GM18519 (cell line): ENCODE measurements around the gene MYL6.
A peak's percentile ranks its signal among the peaks of the same experiment; 100 is the strongest.
"Not testable (repeated sequence)": the region's sequence is repeated elsewhere in the genome, so short reads cannot be mapped to it uniquely, and the experiment has no call there.

Experiments used
- ATAC-seq: cut with Tn5 transposase; IDR thresholded peaks from one replicate; pipeline ENCODE4 v1.9.1; 2021; ENCODE audit warnings: mild to moderate bottlenecking, moderate library complexity; ENCODE audit not compliant: unreplicated experiment, low FRiP score

The MYL6 gene

DNA sequence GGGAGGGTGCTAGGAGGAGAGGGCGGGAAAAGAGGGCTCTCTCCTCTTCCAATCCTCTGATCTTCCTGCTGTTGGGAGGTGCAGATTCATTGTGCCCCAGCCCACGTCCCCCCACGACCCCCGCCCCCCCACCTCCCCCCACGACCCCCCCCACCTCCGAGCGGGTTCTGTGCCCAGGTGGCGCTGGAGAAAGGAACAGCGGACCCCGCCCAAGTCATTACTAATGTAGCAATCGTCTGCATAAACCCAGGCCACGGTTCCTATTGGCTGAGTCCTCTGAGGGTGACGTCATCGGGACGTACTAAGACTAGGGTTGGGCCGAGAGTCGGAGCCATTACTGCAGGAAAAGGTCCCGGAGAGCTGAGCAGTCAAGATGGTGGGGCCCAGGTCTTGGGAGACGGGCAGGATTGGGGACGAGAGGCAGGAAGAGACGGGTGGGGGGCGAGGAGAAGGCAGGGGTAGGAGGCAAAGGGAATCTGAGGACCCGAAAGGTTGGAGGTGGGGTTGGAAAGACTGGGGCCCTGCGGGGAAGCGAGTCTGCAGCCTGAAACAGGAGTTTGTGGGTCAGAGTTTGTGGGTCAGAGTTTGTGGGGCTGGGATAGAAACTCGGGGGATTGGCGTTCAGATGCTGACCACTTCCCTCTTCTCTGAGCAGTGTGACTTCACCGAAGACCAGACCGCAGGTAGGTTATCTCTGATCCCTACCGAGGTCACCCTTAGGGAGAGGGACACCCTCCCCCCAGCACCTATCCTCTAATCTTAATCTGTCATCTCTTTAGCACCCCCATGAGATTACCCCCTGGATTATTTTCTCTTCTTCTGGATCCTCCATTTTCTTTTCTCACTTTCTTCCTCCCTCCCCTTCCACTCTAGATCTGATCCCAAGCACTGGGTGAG, at the start of gene MYL6:
MYL6 (plus strand) TSS at position 331 of the 897 bp plus-strand sequence; CDS start at position 374, 43 bp downstream.
- ATAC-seq, result peak; percentile 70

- ATAC-seq, result no peak
These were observed 47.6 kb upstream of the MYL6 start for GRCh38 chr12:56110571-56110970.

DNA sequence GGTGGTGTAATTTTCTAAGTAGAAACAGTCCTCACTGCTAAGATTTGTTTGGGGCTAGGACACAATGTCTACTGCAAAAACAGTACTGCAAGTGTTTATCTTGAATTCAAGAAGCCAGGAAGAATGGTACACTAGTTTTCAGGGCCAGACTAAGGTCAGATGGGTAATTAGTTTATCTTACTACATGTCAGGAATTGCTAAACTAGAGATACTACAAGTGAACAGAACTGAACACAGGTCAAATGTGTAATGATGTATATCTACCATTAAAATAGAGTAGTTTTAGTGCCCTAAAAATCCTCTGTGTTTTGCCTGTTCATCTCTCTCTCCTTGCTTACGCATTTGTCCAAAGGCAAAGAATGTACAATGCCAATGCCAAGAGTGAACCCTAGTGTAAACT, 44.1 kb upstream of the MYL6 start:
- ATAC-seq, result no peak

- no peak for ATAC-seq
These were observed 42.8 kb upstream of the MYL6 start for GRCh38 chr12:56115329-56115728.

GRCh38 chr12:56116267-56117081, 41.7 kb upstream of the MYL6 start, which contains the start of gene RPL41:
TSS of gene RPL41 (plus strand) at chr12:56116633.
- no peak for ATAC-seq

GRCh38 chr12:56117082-56117706, 41.0 kb upstream of the MYL6 start:
- not testable (repeated sequence) for ATAC-seq

GRCh38 chr12:56117778-56118687, 40.1 kb upstream of the MYL6 start, which contains the start of gene ZC3H10:
TSS of gene ZC3H10 (plus strand) at chr12:56118266. CDS start at chr12:56120563, 2,297 bp downstream.
- peak; percentile 81 for ATAC-seq

GRCh38 chr12:56118688-56119357, 39.3 kb upstream of the MYL6 start:
- ATAC-seq, result no peak

DNA sequence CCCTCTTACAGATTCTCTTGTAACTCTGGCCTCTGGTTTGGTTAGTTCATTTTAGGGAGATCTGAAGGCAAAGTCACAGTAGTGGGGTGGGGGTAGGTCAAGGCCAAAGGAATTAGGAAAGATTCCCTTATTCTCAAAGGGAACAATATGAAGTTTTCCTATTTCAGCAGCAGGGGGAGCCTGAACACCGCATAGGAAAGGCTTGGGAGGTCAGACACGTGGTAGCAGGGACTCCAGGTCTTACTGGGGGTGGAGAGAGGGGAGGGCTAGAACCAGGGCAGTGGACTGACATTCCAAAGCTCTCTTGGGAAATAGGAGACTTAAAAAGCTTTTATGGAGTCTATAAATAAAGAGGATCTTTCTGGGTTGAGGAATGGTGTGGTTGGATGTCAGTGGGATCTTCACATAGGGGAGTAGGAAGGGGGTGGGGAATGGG, 38.8 kb upstream of the MYL6 start:
- no peak for ATAC-seq

GRCh38 chr12:56120158-56120846, 37.9 kb upstream of the MYL6 start:
- no peak for ATAC-seq

DNA sequence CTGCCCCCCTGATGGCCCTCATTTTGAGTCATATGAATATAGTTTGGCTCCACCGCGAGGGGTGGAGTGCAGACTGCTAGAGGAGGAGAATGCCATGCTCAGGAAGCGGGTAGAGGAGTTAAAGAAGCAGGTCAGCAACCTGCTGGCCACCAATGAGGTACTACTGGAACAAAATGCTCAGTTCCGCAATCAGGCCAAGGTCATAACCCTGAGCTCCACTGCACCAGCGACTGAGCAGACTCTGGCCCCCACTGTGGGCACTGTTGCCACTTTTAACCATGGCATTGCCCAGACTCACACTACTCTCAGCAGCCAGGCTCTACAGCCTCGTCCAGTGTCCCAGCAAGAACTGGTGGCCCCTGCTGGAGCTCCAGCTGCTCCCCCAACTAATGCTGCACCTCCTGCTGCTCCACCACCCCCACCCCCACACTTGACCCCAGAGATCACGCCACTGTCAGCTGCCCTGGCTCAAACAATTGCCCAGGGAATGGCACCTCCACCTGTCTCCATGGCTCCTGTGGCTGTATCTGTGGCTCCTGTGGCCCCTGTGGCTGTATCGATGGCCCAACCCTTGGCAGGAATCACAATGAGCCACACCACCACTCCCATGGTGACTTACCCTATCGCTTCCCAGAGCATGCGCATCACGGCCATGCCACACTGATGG, 36.8 kb upstream of the MYL6 start:
- ATAC-seq, result no peak

DNA sequence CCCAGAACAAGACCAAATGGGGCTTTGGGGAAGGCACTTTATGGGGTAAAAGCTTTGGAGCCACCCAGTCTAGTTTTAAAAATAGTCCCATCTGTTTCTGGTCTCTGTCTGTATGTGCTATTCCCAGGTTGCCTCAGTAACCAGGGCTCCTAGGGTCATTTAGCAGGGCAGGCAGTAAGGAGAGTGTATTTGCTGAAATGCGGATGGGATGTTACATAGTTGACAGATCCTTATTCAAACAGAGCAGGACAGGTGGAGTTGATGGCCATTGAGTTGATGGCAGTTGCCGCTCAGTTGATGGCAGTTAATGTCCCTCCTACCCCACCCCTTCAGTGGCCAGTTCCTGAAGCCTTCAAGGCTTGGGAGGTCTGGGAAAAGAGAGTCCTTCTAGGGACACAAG, 35.5 kb upstream of the MYL6 start:
- ATAC-seq, result no peak

- ATAC-seq, result no peak
These were observed 34.0 kb upstream of the MYL6 start for GRCh38 chr12:56124133-56124532.

- no peak for ATAC-seq
These were observed 31.4 kb upstream of the MYL6 start for GRCh38 chr12:56126732-56127239.

- no peak for ATAC-seq
These were observed 30.7 kb upstream of the MYL6 start for GRCh38 chr12:56127485-56127887.

DNA sequence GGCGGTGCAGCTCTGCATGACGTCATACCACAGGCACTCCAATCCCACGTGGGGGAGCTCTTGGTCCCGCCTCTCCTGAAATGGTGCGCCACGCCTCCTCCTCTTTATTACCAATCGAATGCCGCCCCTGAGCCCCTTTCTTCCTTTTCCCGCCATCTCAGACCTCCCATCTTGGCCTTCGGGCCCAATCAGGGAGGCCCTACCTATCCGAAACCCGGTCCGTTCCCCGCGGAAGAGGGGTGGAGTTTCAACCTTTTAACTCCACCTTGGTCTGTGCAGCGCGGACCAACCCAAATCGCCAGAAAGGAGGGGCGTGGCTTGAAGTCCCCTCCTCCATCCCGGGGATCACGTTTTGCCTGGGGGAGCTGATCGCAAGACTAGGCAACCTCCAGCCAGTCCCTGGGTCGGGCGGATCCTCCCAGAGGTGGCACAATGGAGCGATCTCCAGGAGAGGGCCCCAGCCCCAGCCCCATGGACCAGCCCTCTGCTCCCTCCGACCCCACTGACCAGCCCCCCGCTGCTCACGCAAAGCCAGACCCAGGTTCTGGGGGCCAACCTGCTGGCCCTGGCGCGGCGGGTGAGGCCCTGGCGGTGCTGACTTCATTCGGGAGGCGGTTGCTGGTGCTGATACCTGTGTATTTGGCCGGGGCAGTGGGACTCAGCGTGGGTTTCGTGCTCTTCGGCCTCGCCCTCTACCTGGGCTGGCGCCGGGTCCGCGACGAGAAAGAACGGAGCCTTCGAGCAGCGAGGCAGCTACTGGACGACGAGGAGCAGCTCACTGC, 30.1 kb upstream of the MYL6 start, which contains the start of gene ESYT1:
ESYT1 (plus strand) TSS at position 380 of the 782 bp plus-strand sequence; CDS start at position 433, 53 bp downstream.
- peak; percentile 74 for ATAC-seq

- ATAC-seq, result no peak
These were observed 29.4 kb upstream of the MYL6 start for GRCh38 chr12:56128670-56129205.
